NCI-H345 (cell line): Measurements from ENCODE around the gene SERPINB12.

Experiments used
- DNase-seq: peaks from one replicate; lab custom pipeline; 2025; lab: John Stamatoyannopoulos, UW

The SERPINB12 gene

DNA sequence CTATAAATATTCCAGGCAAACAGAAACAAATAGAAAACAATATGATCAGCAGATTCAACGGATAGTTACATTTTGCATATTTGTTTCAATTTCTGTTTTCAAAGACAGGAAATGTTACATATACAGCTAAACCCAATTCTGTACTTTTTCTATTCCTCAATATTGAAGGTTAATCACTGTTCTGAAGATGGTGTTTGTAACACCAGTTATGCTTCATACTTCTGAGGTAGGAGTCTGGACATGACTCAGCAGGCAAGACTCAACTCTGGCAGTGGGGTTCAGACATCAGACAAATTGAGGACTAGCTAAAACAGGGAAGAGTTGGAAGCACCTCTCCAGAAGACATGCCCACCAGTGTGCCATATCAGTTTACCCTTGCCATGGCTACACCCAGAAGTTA lies 61.6 kb downstream of the SERPINB12 start:
- no peak for DNase-seq

GRCh38 chr18:63604791-63605567 lies 62.8 kb downstream of the SERPINB12 start:
- DNase-seq: no peak

GRCh38 chr18:63606526-63606925 lies 64.4 kb downstream of the SERPINB12 start:
- no peak for DNase-seq

GRCh38 chr18:63613420-63613819 lies 71.3 kb downstream of the SERPINB12 start:
- no peak for DNase-seq

DNA sequence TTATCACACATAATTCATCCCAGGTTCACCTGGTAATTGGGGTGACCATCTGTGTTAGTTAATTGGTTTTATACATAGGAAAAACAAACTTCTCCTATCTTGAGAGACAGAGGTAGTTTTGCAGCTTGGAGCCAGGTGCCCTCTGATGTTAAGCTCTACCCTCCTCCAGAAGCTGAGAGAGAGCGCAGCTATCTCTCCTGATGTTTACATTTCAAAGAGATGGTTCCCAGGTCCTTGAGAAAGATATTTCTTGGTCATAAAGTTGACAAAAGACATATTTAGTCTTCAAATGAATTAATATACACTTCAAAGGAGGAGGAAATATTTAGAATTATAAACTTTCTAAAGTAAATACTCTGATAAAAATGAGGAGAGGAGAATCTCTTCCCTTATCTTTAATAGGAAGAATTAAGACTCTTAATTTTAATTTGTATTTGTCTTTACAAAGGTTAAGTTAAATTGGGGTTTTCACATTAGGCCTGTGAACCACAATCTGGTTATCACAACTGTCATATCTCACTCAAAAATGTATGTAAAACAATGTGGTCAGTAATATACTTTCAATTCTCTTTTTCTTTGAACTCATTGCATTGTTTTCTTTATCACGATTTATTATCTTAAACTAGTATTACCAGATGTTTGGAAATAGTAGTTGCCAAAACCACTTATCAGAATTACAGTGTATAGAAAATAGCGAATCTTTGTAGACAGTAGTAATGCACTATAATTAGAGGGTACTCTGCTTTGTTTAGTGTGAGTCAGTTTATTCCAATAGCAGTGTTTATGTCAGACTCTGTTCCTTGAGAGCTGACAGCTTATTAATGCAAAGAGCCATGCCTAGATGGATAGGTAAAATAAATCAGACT lies 75.1 kb downstream of the SERPINB12 start:
- DNase-seq: peak; percentile 41

DNA sequence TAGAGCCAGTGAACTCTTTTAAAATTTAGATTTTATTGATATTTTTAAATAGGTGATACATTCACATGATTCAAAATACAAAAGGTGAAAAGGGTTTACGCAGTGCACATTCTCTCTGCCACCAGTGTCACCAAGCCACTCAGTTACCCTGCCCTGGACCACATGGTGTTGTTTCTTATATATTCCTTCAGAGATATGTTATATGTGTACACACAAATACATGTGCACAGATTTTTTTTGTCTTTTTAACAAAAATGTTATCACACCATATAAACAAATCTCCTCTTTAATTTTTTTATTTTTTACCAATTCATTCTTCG lies 75.7 kb downstream of the SERPINB12 start:
- DNase-seq: no peak
